HG03060 (cell line): ENCODE results near the gene OAT.
"Not testable (repeated sequence)": the region's sequence is repeated elsewhere in the genome, so short reads cannot be mapped to it uniquely, and the experiment has no call there.

Experiments used
- ATAC-seq: cut with Tn5 transposase; IDR thresholded peaks from one replicate; pipeline ENCODE4 v1.9.1; 2021; ENCODE audit warnings: low read depth, moderate number of reproducible peaks; ENCODE audit not compliant: unreplicated experiment

OAT gene

DNA sequence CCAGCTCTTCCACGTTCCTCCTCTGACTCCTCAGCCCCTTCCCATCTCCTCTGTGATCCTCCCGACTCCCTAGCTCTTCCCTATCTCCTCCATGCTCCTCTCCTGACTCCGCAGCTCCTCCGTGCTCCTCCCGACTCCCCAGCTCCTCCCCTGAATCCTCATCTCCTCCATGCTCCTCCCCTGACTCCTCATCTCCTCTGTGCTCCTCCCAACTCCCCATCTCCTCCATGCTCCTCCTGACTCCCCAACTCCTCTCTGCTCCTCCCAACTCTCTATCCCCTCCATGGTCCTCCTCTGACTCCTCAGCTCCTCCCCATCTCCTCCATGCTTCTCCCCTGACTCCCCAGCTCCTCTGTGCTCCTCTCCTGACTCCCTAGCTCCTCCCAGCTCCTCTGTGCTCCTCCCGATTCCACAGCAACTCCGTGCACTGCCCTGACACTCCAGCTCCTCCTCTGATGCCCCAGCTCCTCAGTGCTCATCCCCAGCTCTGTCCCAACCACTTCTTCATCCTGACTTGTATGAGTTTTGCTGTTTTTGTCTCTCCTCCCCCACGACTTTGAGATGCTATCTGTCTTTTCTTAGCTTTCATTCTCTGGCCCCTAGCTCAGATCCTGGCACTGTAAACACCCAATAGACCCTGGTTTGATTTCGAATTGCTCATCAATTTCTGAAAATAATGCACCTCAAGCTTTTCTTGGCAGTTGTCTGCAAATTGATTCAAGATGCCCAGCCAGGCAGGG, 38.3 kb downstream of the OAT start:
- ATAC-seq = no peak

GRCh38 chr10:124379609-124380193, 39.0 kb downstream of the OAT start:
- ATAC-seq = no peak

- ATAC-seq = no peak
Observed at GRCh38 chr10:124378881-124379471, 39.7 kb downstream of the OAT start.

GRCh38 chr10:124378271-124378670, 40.5 kb downstream of the OAT start:
- no peak for ATAC-seq

GRCh38 chr10:124377101-124377500, 41.6 kb downstream of the OAT start:
- ATAC-seq = no peak

- no peak for ATAC-seq
Observed at GRCh38 chr10:124376411-124376810, 42.3 kb downstream of the OAT start.

DNA sequence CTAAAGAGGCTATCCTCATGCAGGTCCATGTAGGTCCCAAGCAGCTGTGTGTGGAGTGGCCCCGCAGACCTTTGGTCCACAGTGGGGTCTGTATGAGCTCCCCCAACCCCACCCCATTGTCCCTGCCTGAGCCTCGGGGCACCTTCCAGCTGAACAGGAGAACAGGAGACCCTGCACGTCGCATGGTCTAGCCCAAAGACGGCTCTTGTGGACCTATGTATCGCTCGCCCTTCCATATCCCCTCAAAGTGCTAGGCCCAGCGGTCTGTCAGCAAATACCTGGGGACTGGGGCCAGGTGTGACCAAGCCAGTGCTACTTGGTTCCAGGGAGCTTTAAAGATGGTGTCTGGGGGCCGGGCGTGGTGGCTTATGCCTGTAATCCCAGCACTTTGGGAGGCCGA, 43.0 kb downstream of the OAT start:
- ATAC-seq = no peak

- ATAC-seq = no peak
Observed at GRCh38 chr10:124375353-124375614, 43.4 kb downstream of the OAT start.

DNA sequence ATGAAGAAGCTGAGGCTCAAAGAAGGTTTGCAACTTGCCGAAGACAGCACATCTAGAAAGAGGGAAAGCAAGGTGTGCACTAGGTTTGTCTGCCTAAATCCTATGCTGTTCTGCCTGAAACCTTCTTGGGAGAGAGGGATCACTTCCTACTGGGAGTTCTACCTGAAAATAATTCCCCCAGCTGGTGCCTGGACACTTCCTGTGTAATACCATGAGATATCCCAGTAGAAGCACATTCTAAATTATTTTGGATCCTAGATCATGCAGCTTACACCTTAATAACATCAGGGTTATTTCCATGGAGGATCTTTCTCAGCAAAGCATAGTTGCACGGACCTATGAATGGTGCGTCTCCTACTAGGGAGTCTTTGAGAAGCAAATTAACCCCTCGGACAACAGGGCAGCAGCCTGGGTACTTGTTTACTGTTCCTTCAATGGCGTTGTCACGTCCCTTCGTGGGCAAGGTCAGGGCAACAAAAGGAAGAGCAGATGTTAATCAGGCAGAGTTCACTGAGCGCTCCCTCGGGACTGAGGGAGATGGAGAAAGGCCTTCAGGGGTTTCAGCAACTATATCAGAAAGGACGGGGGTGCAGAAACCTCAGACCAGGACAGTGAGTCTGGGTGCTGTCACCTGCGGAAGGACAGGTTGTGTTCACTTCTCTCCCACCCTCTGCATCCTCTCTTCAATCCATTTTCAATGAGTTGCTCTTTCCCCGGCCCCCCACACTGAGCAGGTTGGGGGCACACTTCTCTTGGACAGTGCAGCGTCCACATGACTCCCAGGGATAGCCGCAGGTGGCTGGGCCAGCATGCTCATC, 44.0 kb downstream of the OAT start:
- ATAC-seq = no peak

GRCh38 chr10:124372899-124373298, 45.8 kb downstream of the OAT start:
- ATAC-seq = no peak

GRCh38 chr10:124370426-124370825, 48.3 kb downstream of the OAT start:
- ATAC-seq = no peak

DNA sequence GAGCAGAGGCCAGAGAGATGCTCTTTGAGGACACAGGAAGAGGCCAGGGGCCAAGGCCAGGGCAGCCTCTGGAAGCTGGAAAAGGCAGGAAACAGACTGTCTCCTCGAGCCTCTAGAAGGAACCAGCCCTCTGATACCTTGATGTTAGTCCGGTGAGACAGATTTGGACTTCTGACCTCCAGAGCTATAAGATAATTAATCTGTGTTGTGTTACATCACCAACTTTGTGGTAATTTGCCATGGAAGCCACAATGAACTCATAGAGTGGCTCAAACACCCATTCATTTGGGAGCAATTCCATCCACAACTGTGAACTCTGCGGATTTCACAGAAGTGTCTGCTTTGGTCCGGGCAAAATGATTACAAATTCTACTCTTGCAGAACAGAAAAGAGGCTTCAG, 48.7 kb downstream of the OAT start:
- no peak for ATAC-seq

DNA sequence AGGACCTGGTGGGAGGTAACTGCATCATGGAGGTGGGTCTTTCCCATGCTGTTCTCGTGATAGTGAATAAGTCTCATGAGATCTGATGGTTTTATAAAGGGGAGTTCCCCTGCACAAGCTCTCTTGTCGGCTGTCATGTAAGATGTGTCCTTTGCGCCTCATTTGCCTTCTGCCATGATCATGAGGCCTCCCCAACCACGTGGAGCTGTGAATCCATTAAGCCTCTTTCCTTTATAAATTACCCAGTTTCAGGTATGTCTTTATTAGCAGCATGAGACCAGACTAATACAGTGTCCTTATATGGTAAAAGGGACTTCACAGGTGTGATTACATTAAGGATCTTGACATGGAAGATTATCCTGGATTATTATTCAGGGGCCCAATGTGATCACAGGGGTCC, 49.2 kb downstream of the OAT start:
- not testable (repeated sequence) for ATAC-seq

GRCh38 chr10:124369066-124369465, 49.7 kb downstream of the OAT start:
- ATAC-seq = no peak

- no peak for ATAC-seq
Observed at GRCh38 chr10:124367936-124368335, 50.8 kb downstream of the OAT start.

GRCh38 chr10:124367414-124367813, 51.3 kb downstream of the OAT start:
- no peak for ATAC-seq

DNA sequence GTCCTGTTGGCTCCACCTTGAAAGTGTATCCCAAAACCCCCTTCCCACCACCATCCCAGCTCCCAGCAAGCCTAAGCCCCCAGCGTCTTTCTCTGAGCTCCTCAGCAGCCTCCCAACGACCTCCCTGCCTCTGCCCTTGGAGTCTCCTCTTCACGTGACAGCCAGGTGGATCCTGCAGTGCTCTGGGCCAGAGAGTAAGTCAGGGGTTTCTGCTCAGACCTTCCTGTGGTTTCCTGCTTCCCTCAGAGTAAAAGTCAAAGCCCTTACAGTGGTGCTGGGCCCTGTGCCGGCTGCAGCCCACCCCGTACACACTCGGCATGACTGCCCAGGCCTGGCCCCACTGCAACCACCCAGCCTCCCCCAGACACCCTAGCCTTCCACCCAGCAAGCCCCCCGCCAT, 51.9 kb downstream of the OAT start:
- no peak for ATAC-seq

GRCh38 chr10:124366343-124366742, 52.4 kb downstream of the OAT start:
- ATAC-seq = no peak

DNA sequence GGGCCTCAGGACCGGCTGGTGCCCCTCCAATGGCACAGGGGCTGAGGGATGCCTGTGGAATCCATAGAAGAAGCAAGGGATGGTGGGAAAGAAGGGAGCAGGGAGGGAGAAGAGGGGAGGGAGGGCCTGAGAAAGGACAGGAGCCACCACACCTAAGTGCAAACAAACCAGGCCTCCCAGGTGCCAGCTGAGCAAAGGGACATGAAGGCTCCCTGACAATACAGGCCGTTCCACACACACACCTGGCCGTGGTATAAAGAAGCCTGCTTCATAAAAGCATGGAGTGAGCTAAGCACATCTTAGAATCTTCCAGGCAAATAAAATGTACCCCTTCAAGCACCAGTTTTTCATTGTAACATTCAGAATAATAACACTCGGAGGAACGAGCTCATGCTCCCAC, 54.0 kb downstream of the OAT start:
- no peak for ATAC-seq

GRCh38 chr10:124362568-124362967, 56.2 kb downstream of the OAT start:
- no peak for ATAC-seq

- ATAC-seq = no peak
Observed at GRCh38 chr10:124359336-124359832, 59.3 kb downstream of the OAT start.
